Left hindlimb (tissue), 1 donor: Measurements from ENCODE around the gene FLT3LG.

Experiments
- DNase-seq: peaks from one replicate; pipeline ENCODE4 v3.0.0-alpha.2; 2018

FLT3LG gene

DNA sequence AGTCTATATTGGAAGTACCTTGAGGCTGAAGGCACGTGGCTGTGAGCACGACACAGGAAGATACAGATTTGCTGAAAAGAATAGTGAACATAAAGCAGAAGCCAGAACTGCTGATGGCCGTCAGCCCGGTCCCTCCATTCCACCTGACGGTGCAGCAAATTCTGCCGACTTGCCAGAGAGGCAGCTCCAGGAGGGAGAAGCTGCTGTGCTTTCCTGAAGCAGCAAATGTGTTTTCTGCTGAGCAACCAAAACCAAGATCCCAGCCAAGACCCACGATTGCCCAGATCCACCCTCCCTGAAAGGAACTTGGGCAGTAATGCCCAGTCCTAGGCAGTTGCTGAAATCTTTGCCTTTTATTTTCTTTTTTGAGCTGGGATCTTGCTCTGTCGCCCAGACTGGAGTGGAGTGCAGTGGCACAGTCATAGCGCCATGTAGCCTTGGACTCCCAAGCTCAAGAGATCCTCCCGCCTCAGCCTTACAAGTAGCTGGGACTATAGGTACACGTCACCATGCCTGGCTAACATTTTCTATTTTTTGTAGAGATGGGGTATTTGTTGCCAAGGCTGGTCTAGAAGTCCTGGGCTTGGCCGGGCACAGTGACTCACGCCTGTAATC is 46.8 kb downstream of the FLT3LG start:
- DNase-seq, result no peak

DNA sequence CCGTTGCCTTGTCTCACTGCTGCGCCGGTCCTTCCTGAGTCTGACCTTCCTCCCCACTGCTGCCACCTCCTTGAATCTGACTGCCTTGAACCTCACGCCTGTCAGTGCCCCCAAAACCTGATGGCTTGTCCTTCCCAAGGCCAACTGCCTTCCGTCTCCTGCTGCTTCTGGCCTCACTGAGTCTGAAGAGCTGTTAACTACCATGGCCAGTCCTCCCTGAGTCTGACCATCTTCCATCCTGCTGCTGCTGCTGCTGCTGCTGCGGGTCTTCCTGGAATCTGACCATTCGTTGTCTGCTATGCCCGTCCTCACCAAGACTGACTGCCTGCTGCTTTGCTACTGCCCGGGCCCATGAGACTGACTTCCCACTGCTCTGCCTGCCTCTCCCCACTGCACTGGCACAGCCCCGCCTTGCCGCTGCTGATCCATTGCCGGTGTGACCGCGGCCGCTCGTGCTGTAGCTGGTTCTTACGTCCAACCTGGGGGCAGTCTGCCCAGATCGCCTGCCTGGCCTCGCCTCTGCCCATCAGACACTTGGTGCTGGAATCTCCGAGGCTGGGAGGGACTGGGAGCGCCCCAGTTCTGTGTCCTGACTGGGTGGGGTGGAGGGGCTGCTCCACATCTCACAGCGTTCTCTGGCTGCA is 50.9 kb downstream of the FLT3LG start:
- no peak for DNase-seq

DNA sequence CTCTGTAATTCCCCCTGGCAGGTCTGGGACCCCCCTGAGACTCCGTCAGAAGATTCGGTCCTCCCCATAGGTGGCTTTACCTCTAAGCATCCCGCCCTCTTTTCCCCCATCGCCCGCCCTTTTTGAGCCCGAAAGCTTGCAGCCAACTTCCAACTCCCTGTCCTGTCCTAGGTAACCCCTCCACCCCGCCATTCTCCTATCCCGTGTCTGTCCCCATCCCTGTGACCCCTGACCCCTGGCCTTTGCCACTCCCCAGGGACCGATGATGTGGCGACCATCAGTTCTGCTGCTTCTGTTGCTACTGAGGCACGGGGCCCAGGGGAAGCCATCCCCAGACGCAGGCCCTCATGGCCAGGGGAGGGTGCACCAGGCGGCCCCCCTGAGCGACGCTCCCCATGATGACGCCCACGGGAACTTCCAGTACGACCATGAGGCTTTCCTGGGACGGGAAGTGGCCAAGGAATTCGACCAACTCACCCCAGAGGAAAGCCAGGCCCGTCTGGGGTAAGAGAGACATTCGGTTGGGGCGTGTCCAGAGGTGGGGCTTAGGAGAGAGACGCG is 54.3 kb downstream of the FLT3LG start:
- peak; percentile 62 for DNase-seq

DNA sequence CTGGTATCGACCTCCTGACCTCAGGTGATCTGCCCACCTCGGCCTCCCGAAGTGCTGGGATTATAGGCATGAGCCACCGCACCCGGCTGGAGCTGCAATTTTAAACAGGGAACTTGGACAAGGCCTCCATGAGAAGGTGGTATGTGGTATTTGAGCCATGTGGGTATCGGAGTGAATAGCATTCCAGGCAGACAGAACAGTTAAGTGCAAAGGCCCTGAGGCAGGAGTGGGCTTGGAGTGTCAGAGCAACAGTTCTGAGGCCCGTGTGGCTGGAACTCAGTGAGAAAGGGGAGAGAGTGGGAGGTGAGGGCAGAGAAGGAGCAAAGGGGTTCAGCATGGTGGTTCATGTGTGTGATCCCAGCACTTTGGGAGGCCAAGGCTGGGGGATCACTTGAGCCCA is 56.7 kb downstream of the FLT3LG start:
- DNase-seq, result no peak

DNA sequence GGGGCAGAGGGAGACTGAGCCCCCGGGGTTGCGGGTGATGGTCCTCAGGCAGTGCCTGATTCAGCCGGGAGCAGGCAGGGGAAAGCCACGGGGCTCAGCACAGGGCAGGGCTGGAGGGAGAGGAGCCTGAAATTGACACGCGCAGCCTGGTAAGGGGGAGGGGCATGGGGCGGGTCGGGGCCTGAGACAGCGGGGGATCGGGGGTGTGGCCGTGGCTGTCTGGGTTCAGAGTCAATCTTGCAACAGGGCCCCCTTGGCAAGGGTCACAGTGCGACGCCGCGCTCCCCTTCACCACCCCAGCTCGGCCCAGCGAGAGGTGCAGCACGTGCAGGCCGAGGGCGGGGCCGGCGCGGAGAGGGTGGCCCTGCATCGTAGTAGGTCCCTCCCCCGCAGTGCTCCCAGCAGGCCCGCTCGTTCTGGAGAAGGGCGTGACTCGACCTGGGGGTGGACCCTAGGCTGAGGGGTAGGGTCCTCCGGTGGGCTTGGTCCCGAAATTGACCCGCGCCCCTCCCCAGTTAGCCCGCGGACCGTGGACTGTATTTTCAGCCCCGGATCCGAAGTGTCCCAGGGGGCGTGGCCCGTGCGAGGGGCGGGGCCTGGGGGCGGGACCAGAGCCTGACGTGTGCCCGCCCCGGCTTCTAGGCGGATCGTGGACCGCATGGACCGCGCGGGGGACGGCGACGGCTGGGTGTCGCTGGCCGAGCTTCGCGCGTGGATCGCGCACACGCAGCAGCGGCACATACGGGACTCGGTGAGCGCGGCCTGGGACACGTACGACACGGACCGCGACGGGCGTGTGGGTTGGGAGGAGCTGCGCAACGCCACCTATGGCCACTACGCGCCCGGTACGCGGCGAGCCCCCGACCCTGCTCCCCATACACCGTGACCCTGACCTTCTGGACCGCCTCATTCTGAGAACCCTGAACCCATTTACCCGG is 59.8 kb downstream of the FLT3LG start:
- DNase-seq, result peak; percentile 80

DNA sequence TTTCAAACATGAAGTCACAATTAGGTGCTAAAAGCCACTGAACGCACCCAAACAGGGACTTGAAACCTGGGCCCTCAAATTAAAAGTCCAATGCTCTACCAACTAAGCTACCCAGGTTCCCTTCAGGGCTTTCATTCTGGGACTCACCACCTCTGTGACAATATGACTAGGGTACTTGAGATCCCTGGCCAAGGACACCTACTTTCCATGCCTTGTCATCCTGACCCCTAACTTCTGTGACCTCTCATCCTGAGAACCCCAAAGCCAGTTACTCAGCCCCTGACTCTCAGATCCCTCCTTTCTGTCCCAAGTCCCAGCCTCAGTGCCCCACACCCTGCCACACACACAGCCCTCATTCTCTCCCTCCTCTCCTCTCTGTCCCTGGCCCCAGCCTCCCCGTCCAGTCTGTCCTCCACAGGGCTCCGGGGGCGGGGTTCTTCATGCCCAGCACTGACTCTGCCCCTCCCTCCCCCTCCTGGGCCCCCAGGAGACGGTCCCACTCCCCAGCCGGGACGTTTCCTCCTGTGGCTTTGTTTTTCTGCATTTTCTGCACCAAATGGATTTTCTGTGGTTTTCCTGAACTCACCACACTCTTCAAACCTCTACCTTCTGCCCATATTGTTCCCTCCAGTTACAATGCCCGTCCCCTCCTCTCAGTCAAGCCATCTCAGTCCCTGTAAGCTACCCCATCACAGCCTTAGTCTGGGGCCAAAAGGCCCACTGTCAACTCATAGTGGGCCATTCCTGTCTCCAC is 60.8 kb downstream of the FLT3LG start:
- DNase-seq, result no peak
